Fibroblast of lung (primary cell): Measurements from ENCODE around the gene SREBF1. TPM values are rescaled to one million over a fixed set of nuclear protein-coding genes. Genes with fewer than 3 reads are reported as not detected.

Source experiments
- DNase-seq, 2 donors: peaks; one replicate each; pipeline versions ENCODE4 v3.0.0 to v3.0.0-alpha.2; 2010; ENCODE audit warnings: low read depth in 2 of 2
- H2AFZ ChIP-seq: 2 replicates; pipeline ENCODE4 v1.5.1; 2012; ENCODE audit warnings: low read length, control low read depth, inconsistent platforms
- H3K27ac ChIP-seq: 2 replicates; pipeline ENCODE4 v1.5.1; 2011; ENCODE audit warnings: low read length, control low read depth; ENCODE audit not compliant: insufficient read depth
- H3K27me3 ChIP-seq: 2 replicates; pipeline ENCODE4 v1.5.1; 2011; ENCODE audit warnings: mild to moderate bottlenecking, low read length; ENCODE audit not compliant: control insufficient read depth, insufficient read depth
- H3K36me3 ChIP-seq: 2 replicates; pipeline ENCODE4 v1.5.1; 2011; ENCODE audit warnings: low read length; ENCODE audit not compliant: control insufficient read depth, insufficient read depth
- H3K4me1 ChIP-seq: 2 replicates; pipeline ENCODE4 v1.5.1; 2011; ENCODE audit warnings: low read length; ENCODE audit not compliant: control insufficient read depth, insufficient read depth; ENCODE audit errors: extremely low read depth
- H3K4me2 ChIP-seq: 2 replicates; pipeline ENCODE4 v1.5.1; 2011; ENCODE audit warnings: low read length, control low read depth; ENCODE audit not compliant: insufficient read depth; ENCODE audit errors: extremely low read depth
- H3K4me3 ChIP-seq, 4 experiments: fragments of 200-600 bp in 1 of 4; sonication (generic) in 1 of 4; replicated peaks in 1 of 4; 2 replicates each; pipeline ENCODE4 v1.5.1; 2011 to 2016; ENCODE audit warnings: low read length in 4 of 4, low read depth in 3 of 4, mild to moderate bottlenecking in 3 of 4, control low read depth in 2 of 4, inconsistent platforms in 1 of 4, mixed read lengths in 1 of 4; ENCODE audit not compliant: insufficient read depth in 1 of 4; ENCODE audit errors: control extremely low read depth in 1 of 4
- H3K79me2 ChIP-seq: 2 replicates; pipeline ENCODE4 v1.5.1; 2012; ENCODE audit warnings: mild to moderate bottlenecking, low read length, inconsistent platforms; ENCODE audit not compliant: control insufficient read depth, insufficient read depth
- H3K9ac ChIP-seq: 2 replicates; pipeline ENCODE4 v1.5.1; 2011; ENCODE audit warnings: mild to moderate bottlenecking, low read length, control low read depth; ENCODE audit not compliant: insufficient read depth
- H3K9me3 ChIP-seq: 2 replicates; pipeline ENCODE4 v1.5.1; 2012; ENCODE audit warnings: low read depth, low read length; ENCODE audit not compliant: control insufficient read depth, insufficient read depth
- H4K20me1 ChIP-seq: 2 replicates; pipeline ENCODE4 v1.5.1; 2011; ENCODE audit warnings: low read length; ENCODE audit not compliant: control insufficient read depth, insufficient read depth; ENCODE audit errors: extremely low read depth
- CTCF ChIP-seq, 2 donors: IDR thresholded peaks in 1 of 2; conservative IDR thresholded peaks in 1 of 2; 1 replicate in 1 of 2; 2 replicates in 1 of 2; pipeline ENCODE4 v1.5.1; 2011 to 2012; ENCODE audit warnings: low read length in 2 of 2, control low read depth in 1 of 2, inconsistent platforms in 1 of 2, low read depth in 1 of 2, mild to moderate bottlenecking in 1 of 2
- EZH2 ChIP-seq: IDR thresholded peaks from 2 replicates; pipeline ENCODE4 v1.5.1; 2012; ENCODE audit warnings: low read length, control low read depth, mild to moderate bottlenecking; ENCODE audit errors: missing control alignments
- polyA plus RNA-seq, 2 donors: library from polyadenylated mRNA; depleted of rRNA in 1 of 2; stranded (reverse) in 1 of 2; unstranded in 1 of 2; fragments of >200 nt; gene quantifications; 2 replicates each; pipeline ENCODE4 v1.2.1, GENCODE V29; 2011 to 2012; ENCODE audit warnings: missing spikeins in 1 of 2
- total RNA-seq: library from RNA; depleted of rRNA; stranded (reverse); fragments of >200 nt; gene quantifications from 2 replicates; pipeline ENCODE4 v1.2.1, GENCODE V29; 2014

Gene SREBF1
- total and polyA plus RNA-seq, 2 donors (not counting 1 experiment from before 2014, with no cell fraction given), result 29.7 to 77.6 TPM

- H3K27me3 ChIP-seq, result no peaks in the 10 kb centered on the region
- no peak overlapping the region for H3K4me2 ChIP-seq
- peaks cover 18% of the 10 kb centered on the region for H3K4me1 ChIP-seq
- peaks cover 4% of the 10 kb centered on the region for H3K36me3 ChIP-seq
- no peak overlapping the region for H3K9ac ChIP-seq
- H3K9me3 ChIP-seq, result no peaks in the 10 kb centered on the region
- no peak for TF ChIP-seq EZH2
- TF ChIP-seq CTCF (conservative IDR thresholded peaks at IDR 0.05 in 1 of 2, IDR thresholded peaks at IDR 0.05 in 1 of 2; ENCODE audit: low read depth in 1 of 2, low read length in 2 of 2), result no peak
- H3K79me2 ChIP-seq, result peaks cover 84% of the 10 kb centered on the region
- no peak overlapping the region for H3K4me3 ChIP-seq
- no peak overlapping the region for H2AFZ ChIP-seq
- no peak overlapping the region for H3K27ac ChIP-seq
- no peaks in the 10 kb centered on the region for H4K20me1 ChIP-seq
- no peak for DNase-seq
Measured at GRCh38 chr17:17831208-17832031, 5.4 kb downstream of the SREBF1 start.

GRCh38 chr17:17830740-17831207 lies 6.0 kb downstream of the SREBF1 start:
- H3K9me3 ChIP-seq, result no peaks in the 10 kb centered on the region
- no peaks in the 10 kb centered on the region for H4K20me1 ChIP-seq
- no peak overlapping the region for H3K4me3 ChIP-seq
- H3K9ac ChIP-seq, result no peak overlapping the region
- H3K79me2 ChIP-seq, result peaks cover 86% of the 10 kb centered on the region
- TF ChIP-seq EZH2 (no peak), CTCF (conservative IDR thresholded peaks at IDR 0.05 in 1 of 2, IDR thresholded peaks at IDR 0.05 in 1 of 2; ENCODE audit: low read depth in 1 of 2, low read length in 2 of 2) (no peak)
- no peaks in the 10 kb centered on the region for H3K27me3 ChIP-seq
- no peak overlapping the region for H3K4me2 ChIP-seq
- no peak overlapping the region for H2AFZ ChIP-seq
- H3K36me3 ChIP-seq, result peaks cover 4% of the 10 kb centered on the region
- no peak for DNase-seq
- no peak overlapping the region for H3K27ac ChIP-seq
- peaks cover 19% of the 10 kb centered on the region for H3K4me1 ChIP-seq

- Histone ChIP-seq H3K4me1 (peaks cover 13% of the 10 kb centered on the region), H3K4me2 (no peak overlapping the region), H4K20me1 (no peaks in the 10 kb centered on the region), H2AFZ (no peak overlapping the region), H3K27me3 (no peaks in the 10 kb centered on the region), H3K9ac (no peak overlapping the region), H3K36me3 (peaks cover 4% of the 10 kb centered on the region), H3K4me3 (no peak overlapping the region), H3K9me3 (no peaks in the 10 kb centered on the region), H3K27ac (no peak overlapping the region), H3K79me2 (peaks cover 81% of the 10 kb centered on the region)
- no peak for DNase-seq
- TF ChIP-seq CTCF (conservative IDR thresholded peaks at IDR 0.05 in 1 of 2, IDR thresholded peaks at IDR 0.05 in 1 of 2; ENCODE audit: low read depth in 1 of 2, low read length in 2 of 2) (no peak), EZH2 (no peak)
Measured at GRCh38 chr17:17830269-17830567, 6.6 kb downstream of the SREBF1 start.
